A172 (cell line): ENCODE measurements around the gene SPATA6. TPM values are rescaled to one million over a fixed set of nuclear protein-coding genes. Genes with fewer than 3 reads are reported as not detected.
"Not testable (repeated sequence)": the region's sequence is repeated elsewhere in the genome, so short reads cannot be mapped to it uniquely, and the experiment has no call there.

ENCODE experiments used
- DNase-seq: peaks from one replicate; pipeline ENCODE4 v3.0.0-alpha.2; 2015; ENCODE audit warnings: low spot score
- total RNA-seq: library from RNA; depleted of rRNA; stranded (reverse); fragments of >200 nt; shearing (Covaris generic); gene quantifications from 2 replicates; pipeline ENCODE4 v1.2.3, GENCODE V29; 2014

Gene SPATA6
- total RNA-seq, 1 experiment from 2014 or later = 1.2 TPM

DNA sequence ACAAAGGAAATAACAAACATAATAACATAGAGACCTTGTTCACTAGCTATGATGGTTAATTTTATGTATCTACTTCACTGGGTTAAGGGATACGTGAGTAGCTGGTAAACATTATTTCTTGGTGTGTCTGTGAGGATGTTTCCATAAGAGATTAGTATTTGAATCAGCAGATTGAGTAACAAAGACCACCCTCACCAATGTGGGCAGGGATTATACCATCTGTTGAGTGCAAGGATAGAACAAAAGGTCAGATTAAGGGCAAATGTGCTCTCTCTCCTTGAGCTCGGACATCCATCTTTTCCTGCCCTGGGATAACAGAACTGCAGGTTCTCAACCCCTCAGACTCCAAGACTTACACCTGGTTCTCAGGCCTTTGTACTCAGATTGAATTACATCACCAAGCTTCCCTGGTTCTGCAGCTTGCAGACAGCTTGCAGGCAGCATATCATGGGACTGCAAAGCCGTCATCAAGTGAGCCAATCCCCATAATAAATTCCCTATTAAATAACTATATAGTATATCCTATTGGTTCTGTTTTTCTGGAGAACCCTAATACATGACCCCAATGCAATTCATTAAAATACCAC is 9.2 kb downstream of the SPATA6 start:
- no peak for DNase-seq

DNA sequence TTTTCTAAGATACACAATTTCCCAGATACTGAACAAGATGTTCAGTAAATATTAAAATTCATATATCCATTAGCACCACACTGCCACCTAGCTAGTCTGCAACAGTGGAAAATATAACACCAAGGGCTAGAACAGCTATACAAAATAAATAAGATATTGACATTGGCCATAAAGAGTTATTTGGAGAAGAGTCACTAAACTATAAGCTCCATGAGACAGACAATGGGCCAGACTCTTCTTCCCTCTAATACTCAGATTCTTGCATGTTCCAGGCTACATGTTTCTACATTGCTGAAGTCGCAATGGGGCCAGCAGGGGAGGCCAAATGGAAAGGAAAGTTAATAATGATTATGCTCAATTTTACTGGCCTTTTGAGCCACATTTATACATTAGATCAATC is 21.5 kb downstream of the SPATA6 start:
- DNase-seq = no peak

DNA sequence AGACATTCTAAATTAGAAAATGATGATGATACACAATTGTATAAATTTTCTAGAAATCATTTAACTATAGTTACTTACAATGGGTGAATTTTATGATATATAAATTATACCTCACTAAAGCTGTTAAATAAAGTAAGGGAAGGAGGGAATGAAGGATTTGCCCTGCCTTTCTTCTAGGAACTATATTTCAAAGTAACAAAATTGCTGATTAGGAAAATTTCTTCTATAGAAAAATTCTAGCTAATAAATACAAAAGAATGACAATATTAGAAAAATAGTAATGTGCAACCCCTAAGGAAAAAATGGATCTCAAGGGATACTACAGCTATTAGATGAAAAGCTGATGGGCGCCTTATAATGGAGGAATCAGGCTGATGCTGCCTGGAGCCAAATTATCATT is 23.1 kb downstream of the SPATA6 start:
- DNase-seq = no peak

DNA sequence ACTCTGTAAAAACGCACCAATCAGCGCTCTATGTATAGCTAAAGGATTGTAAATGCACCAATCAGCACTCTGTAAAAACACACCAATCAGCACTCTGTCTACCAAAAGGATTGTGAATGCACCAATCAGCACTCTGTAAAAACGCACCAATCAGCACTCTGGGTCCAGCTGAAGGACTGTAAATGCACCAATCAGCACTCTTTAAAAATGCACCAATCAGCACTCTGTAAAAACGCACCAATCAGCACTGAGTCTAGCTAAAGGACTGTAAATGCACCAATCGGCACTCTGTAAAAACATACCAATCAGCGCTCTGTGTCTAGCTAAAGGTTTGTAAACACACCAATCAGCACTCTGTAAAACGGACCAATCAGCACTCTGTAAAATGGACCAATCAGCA is 27.8 kb downstream of the SPATA6 start:
- not testable (repeated sequence) for DNase-seq

DNA sequence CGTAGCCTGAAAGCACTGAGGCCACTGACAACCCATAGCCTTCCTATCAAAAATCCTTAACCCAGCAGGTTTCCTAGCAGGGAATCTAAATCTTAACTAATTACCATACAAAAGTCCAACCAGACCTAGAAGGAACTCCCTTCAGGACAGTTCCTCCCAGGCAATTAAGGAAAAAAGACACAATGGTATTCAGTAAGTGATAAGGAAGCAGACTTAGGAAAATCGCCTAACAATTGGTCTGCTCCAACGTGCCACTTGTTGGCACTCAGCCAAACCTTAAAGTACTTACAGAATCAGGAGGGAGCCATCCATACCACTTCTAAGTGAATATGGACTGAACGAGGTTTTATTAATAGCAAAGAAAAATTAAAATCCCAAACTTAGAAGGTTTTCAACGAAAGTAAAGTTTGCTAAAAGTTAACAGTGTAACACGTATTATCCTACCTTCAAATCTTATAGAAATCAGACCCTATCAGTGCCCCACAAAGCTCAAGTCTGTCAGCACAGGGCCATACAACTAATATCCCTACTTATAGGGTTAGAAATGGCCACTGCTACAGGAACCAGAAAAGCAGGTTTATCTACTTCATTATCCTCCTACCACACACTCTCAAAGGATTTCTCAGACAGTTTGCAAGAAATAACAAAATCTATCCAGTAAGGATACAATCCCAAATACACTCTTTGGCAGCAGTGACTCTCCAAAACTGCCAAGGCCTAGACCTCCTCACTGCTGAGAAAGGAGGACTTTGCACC is 29.0 kb downstream of the SPATA6 start:
- no peak for DNase-seq

DNA sequence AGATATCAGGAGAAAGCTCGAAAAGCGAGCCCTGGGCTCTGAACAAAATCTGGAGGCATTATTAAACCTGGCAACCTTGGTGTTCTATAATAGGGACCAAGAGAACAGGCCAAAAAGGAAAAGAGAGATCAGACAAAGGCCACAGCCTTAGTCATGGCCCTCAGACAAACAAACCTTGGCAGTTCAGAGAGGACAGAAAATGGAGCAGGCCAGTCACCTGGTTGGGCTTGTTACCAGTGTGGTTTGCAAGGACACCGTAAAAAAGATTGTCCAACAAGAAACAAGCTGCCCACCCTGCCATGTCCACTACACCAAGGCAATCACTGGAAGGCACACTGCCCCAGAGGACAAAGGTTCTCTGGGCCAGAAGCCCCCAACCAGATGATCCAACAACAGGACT is 31.2 kb downstream of the SPATA6 start:
- not testable (repeated sequence) for DNase-seq

DNA sequence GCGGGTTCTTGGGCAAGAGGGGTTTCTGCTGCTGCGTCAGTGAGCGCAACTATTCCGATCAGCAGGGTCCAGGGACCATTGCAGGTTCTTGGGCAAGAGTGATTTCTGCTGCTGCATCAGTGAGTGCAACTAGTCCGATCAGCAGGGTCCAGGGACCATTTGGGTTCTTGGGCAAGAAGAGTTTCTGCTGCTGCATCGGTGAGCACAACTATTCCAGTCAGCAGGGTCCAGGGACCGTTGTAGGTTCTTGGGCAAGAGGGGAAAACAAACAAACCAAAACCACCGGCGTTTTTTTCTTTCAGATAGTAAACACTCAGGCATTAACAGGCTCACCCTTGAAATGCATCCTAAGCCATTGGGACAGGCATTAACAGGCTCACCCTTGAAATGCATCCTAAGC is 32.6 kb downstream of the SPATA6 start:
- DNase-seq = no peak

DNA sequence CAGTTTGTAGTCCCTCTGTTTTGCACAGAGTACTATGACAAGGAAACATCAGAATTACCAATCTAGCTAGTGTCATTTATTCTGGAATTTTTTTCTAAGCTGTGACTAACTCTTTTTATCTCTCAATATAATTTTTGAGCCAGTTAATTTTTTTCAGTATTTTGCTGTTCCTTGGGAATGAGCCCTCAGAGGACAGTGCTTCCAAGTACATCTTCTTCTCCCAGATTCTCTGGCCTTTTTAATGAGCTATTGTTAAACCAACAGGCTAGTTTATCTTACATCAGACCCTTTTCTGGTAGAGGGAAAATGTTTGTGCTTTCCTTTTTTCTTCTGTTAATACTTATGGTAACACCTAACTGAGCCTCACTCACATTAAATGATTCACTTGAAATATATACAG is 34.6 kb downstream of the SPATA6 start:
- not testable (repeated sequence) for DNase-seq

DNA sequence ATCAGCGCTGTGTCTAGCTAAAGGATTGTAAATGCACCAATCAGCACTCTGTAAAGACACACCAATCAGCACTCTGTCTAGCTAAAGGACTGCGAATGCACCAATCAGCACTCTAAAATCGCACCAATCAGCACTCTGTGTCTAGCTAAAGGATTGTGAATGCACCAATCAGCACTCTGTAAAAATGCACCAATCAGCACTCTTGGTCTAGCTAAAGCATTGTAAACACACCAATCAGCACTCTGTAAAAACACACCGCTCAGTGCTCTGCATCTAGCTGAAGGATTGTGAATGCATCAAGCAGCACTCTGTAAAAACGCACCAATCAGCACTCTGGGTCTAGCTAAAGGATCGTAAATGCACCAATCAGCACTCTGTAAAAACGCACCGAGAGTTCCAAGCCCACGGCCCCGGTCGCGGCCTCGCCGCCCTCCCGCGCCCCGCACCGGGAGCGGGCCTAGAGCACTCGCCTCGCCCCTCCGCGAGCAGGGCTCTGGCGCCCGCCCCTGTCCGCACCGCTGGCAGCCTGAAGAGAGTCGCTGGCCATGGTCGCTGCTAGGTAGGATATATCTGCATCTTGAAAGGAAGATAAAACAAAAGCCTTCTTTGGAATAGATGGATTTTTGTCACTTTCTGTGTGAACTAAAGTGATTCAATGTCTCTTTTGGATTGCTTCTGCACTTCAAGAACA is 36.5 kb downstream of the SPATA6 start:
- peak; percentile 0 for DNase-seq

DNA sequence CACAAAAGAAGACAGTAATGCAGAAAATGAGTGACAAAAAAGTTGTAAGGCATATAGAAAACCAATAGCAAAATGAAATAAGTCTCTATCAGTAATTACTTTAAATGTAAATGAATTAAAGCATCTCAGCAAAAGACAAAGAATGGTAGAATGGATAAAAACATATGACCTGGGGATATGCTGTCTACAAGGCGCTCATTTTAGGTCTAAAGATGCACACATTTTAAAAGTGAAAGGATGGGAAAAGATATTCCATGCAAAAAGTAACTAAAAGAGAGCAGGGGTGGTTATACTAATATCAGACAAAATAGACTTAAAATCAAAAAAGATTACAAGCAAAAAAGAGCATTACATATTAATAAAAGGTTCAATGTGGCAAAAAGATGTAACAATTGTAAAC is 41.2 kb downstream of the SPATA6 start:
- DNase-seq = no peak

DNA sequence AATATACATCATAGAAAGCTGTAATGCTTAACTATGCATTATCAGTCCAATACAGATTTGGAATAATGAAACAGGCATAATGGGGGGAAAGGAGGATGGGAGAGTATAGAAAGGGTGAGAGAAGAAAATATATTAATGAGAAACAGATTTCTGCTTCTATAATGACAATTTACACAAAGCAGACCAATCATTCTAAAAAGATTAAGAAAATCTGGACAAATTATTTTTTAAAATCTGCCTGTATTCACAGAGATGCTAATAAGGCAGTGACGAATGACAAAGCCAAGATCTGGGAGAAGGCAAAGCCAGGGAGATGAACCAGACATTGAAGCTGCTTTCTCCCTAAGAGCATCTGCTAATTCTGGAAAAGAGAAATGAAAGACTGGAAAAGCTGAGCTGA is 50.0 kb downstream of the SPATA6 start:
- DNase-seq = no peak

DNA sequence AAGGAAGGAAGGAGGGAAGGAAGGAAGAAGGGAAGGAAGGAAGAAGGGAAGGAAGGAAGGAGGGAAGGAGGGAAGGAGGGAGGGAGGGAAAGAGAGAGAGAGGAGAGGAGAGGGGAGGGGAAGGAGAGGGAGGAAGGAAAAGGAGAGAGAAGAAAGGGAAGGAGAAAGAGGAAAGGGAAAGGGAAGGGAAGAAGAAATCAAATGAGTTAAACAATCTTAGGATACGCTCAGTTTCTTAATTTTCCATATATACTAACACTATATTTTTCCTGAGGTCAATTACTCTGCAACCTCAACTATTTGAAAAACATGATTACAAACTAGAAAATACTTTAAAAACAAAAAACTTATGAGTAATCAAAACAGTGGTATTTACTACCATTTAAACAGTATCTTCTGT is 53.3 kb downstream of the SPATA6 start:
- no peak for DNase-seq

DNA sequence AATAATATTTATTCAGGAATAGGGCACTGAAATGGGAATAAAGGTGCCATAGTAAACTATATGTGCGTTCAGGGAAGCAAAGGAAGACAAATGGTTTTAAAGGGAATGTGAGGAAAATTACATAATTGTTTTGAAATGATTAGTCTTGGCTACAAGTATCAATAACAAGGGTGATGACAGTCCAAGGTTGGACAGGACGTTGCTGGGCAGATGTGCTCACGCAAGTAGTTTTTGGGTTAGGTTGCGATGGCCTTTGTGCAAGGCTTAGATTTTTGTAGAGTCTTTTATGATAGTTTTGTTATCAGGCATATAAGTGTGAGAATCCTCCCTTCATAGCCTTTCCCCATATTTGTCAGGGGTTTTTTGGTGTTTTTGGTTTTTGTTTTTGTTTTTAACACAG is 57.0 kb downstream of the SPATA6 start:
- no peak for DNase-seq

DNA sequence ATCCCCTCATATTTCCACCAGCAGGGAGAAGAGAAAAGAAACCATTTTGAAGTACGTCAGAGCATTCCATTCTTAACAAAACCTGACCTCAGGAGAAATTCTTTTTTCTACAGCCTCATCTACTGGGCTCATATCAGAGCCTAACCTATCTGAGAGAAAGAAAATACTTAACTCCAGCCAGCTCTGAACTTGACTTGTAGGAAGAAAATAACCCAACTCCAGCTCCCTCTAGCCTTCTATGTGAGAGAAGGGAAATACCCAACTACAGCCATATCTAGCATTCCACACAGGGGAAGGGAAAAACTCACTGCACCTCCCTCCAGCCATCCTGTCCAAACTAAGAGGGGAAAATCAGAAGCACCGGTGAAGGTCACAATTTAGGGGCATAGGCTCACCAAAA is 57.7 kb downstream of the SPATA6 start:
- DNase-seq = peak; percentile 0

DNA sequence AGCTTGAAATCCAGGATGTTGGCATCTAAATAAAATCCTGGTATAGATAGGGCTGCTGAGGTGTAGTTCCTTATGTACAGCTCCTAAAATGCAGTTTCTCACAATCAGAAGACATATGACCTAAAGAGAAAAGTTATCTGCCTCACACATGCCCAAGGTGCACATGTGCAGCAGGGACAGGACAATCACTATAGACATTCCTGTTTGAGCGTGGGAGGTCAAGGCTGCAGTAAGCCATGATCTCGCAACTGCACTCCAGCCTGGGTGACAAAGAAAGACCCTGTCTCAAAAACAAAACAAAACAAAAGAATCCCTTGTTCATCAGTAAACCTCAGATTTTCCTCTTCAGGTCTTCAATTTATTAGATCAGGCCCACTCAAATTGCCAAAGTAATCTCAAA is 66.1 kb downstream of the SPATA6 start:
- no peak for DNase-seq

DNA sequence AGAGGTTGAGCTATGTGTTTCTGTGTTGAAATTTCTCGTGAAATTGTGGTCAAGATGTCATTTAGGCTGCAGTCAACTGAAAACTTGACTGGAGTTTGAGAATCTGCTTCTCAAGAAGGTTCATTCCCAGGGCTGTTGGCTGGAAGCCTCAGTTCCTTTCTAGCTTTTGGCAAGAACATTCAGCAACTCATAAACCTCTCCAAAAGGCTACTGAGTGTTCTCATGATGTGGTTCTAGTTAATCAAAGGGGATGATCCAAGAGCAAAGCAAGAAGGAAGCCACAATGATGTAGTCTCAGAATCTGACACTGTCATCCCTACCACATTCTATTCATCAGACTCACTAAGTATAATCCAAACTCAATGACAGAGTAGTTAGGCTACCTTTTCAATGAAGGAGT is 66.6 kb downstream of the SPATA6 start:
- DNase-seq = no peak

DNA sequence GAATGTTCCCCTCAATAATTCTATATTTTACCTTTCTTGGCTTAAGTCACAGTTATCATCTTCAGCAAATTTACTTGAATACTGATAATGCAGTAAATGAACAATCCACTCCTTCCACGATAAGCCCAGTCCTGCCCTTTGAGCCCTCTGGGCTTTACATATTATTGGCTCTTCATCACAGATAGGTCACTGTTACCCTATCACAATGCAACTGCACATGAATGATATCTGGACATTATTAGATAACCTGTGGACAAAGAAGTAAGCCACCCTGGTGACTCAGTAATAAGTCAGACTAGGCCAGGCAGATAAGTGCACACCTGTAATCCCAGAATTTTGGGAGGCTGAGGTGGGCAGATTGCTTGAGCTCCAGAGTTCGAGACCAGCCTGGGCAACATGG is 69.4 kb downstream of the SPATA6 start:
- no peak for DNase-seq

DNA sequence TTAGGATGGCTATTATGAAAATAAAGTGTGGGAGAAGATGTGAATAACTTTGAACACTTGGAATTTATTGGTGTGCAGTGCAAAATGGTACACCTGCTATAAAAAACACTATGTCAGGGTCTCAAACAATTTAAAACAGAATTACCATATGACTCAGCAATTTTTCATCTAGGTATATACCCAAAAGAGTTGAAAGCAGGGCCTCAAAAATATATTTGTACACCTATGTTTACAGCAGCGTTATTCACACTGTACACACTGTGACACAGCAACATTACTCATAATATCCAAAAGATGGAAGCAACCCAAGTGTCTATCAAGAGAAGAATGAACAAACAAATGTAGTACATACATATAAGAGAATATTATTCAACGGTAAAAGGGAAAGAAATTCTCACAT is 75.8 kb downstream of the SPATA6 start:
- no peak for DNase-seq

DNA sequence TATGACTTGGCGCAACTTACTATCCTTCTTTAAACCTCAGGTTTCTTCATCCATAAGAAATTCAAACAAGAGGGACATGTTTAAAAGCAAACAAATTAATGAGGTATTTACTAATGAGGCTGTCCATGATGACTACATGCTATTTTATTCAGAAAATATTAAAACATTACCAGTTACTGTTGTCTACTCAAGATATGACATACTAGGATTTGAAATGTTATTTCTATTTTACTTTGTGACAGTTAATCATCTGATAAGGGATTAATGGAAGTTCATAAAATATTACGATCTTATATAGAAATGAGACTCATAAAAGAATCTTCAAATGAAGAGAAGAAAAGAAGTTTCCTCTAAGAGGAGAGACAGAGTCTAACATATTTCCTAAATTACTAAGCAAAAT is 80.1 kb downstream of the SPATA6 start:
- DNase-seq = no peak

DNA sequence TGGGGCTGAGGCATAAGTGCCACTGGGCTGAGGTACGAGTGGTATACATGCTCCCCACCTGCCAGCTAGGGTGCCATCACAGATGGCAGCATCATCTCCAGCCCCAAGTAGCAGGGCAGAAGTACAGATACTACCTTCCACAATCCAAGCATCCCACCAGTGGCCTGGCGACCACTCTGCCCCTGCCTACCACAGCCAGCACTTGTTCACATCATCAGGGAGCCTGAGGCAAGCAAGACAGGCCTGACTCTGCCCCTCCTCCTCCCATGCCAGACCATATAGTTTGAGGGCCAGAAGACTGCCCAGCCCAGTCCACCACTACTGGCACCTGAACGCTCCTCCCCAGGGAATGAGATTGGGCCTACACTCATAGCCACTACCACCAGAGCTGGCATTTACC is 84.6 kb downstream of the SPATA6 start:
- no peak for DNase-seq

DNA sequence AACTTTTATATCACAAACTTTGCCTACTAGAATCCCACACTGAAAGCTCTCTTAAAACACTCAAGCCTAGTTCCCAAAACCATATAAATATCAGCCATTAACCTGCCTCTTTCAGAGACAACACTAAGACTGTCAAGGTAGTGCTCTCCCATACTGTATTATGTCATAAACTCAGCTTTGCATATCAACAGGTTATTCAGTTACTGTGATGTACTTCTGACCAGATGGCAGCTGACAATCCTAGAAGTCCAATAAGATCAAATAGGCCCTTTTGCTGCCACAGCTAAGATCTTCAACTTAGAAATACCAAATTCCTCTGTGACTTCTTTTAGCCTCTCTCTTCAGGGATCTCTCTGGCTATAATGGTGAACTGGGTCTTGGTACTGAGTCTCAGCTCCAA is 97.2 kb downstream of the SPATA6 start:
- DNase-seq = no peak

DNA sequence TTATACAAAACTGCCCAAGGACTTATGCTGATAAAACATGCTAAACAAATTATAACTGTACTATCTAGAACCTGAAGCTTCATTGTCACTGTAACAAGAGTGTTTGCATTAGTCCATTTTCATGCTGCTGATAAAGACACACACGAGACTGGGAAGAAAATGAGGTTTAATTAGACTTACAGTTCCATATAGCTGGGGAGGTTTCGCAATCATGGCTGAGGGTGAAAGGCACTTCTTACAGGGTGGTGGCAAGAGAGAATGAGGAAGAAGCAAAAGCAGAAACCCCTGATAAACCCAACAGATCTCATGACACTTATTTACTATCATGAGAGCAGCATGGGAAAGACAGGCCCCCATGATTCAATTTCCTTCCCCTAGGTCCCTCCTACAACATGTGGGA is 100.4 kb downstream of the SPATA6 start:
- DNase-seq = no peak

DNA sequence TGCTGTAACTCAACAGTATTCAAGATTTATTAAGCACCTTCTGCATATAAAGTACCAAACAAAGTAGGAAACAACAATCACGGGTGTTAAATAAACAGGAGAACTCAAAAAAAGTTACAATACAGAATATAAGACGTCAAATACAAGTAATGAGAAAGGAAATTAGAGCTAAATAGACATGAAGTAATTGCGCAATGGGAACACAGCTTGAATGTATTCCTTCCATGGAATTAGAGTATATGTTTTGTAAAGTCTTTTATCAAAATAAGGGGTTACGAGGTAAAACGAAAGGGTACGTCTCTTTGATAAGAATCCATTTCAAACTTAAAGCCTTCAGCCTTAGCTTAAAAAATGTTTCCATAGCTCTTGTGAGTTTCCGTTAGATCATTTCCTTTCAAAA is 109.1 kb downstream of the SPATA6 start:
- no peak for DNase-seq
